PC-3 (cell line): Measurements from ENCODE around the gene POLR2F.
A peak's percentile ranks its signal among the peaks of the same experiment; 100 is the strongest.

Source experiments
- EZH2 ChIP-seq: fragments of 300-600 bp; sonication (generic); IDR thresholded peaks from one replicate; pipeline ENCODE4 v1.6.1; 2017; ENCODE audit warnings: antibody characterized with exemption, mild to moderate bottlenecking, low read length; ENCODE audit not compliant: unreplicated experiment
- TF ChIP-seq, protein P1 (sequence below): fragments of 300-600 bp; sonication (generic); conservative IDR thresholded peaks from 2 replicates; pipeline ENCODE4 v1.5.1; 2017; ENCODE audit warnings: antibody characterized with exemption, low read depth, mild to moderate bottlenecking, low read length

DNA sequence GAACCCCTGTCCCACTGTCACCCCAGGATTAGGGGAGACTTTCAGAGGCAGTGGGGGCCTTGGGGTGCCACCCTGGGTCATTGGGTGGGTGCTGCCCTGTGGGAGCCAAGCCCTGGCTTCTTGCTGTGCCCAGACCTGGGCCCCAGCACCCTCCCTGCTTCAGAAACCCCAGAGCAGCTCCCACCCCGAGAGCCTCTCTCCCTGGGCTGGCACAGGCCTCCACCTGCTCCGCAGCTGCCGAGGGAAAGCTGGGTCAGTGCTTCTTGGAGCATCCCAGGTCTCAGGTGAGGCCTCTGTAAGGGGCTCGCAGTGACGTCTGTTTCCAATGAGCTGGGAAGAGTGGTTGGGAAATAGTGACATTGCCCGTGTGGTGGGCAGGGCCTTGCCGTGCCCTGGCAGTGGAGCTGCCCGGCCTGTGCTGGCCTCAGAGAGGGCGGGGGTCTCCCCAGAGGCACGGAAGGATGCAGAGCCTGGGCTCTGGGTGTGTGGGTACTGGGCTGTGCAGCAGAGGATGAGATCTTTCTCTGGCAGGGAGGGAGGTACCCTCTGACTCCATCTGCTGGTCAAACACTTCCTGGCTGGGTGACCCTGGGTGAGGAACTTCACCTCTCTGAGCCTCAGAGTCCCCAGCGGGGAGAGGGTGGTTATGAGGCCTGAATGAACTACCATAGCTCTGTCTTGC is 23.1 kb upstream of the POLR2F start:
- TF ChIP-seq, protein P1, sequence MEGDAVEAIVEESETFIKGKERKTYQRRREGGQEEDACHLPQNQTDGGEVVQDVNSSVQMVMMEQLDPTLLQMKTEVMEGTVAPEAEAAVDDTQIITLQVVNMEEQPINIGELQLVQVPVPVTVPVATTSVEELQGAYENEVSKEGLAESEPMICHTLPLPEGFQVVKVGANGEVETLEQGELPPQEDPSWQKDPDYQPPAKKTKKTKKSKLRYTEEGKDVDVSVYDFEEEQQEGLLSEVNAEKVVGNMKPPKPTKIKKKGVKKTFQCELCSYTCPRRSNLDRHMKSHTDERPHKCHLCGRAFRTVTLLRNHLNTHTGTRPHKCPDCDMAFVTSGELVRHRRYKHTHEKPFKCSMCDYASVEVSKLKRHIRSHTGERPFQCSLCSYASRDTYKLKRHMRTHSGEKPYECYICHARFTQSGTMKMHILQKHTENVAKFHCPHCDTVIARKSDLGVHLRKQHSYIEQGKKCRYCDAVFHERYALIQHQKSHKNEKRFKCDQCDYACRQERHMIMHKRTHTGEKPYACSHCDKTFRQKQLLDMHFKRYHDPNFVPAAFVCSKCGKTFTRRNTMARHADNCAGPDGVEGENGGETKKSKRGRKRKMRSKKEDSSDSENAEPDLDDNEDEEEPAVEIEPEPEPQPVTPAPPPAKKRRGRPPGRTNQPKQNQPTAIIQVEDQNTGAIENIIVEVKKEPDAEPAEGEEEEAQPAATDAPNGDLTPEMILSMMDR, result peak; percentile 45
- TF ChIP-seq EZH2, result no peak
